HG03139 (cell line): ENCODE measurements around the gene ITM2B.

Source experiments
- ATAC-seq: cut with Tn5 transposase; IDR thresholded peaks from one replicate; pipeline ENCODE4 v1.9.1; 2021; ENCODE audit not compliant: unreplicated experiment

ITM2B gene

GRCh38 chr13:48303359-48304142, 70.5 kb downstream of the ITM2B start, which contains the start of gene RB1:
TSS of gene RB1 (plus strand) at chr13:48303751. CDS start at chr13:48303913, 162 bp downstream.
- ATAC-seq, result peak; percentile 61

DNA sequence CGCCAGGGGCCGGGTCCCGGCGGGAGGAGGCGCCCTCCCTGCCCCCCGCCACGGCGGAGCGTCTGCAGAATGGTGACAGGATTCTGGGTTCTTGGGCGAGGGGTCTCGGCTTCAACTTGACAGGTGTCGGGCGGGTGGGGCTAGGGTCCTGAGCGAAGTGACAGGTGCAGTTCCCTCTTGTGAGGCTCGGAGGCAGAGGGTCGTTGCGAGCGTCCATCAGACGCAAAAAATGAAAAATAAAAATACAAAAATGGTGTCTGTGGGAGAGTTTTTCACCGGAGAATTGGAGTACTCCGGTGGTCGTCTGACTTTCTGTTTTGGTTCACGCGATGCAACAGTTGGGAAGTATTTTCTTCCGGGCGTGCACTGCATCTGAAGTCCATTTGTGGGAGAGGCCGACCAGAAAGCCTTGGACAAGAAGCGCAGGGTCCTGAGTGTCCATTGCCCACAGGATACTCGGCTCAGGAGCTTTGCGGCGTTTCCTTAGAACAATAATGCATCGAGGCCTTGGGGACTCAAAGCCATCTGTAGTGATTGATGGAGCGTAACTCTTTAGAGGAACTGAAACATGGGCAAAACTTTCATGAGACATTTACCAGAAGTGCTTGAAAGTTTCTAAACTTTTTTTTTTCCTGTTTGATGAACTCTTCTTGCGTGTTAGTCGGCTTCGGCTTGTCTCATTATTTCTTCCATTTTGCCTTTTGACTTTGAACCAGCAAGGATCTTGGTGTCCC, 71.3 kb downstream of the ITM2B start:
- ATAC-seq, result peak; percentile 74

DNA sequence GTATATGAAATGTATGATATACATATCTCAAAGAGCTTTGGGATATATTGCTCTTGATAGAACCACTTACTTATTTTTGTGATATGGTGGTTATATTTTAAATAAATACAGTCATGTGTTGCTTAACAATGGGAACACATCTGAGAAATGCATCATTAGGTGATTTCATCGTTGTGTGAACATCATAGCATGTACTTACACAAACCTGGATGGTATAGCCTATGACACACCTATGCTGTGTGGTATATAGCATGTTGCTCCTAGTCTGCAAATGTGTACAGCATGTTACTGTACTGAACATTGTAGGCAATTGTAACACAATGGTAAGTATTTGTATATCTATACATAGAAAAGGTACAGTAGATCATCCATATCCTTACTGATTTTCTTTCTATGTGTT, 78.2 kb downstream of the ITM2B start:
- ATAC-seq, result no peak

GRCh38 chr13:48315969-48316650, 83.1 kb downstream of the ITM2B start:
- ATAC-seq, result no peak

GRCh38 chr13:48316826-48317510, 84.0 kb downstream of the ITM2B start:
- no peak for ATAC-seq

DNA sequence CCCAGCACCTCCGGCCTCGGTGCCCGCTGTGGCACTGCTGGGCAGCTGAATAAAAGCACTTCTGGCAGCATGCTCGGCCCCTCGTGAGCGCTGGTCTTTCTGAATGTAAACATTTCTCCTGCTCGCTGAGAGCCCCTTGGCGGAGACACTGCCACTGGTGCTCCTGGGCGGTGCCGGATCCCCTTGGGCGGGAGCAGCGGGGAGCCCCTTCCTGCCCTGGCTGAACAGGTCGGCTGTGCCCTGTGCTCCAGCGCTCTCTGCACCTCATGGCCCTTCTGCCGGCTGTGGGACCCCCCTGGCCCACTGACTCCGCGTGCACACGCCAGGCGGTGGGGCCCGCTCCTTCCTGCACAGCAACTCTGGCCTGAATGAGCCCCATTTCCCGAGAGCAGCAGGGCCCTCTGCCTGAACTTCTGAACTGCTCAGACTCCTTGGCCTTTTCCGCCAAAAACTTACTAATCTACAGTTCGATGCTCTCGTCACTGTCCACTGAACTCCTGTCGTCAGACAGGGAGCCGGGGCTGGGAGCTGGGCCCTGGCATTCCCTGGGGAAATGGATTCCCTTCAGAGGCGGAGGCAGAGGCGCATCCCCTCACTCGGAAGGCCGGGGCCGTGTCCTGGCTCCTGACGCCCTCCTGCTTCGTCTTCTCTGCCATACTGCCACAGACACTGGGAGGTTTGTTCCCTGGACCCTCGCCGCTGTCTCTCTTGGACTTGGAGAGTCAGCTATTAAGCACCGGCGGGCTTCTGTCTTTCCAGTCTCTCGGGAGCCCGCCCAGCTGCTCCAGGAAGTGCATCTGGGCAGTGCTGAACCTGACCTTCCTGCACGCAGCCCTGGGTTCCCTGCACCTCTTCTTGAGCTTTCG, 84.7 kb downstream of the ITM2B start:
- ATAC-seq, result no peak

- no peak for ATAC-seq
Observed at GRCh38 chr13:48318377-48318811, 85.4 kb downstream of the ITM2B start.

- no peak for ATAC-seq
Observed at GRCh38 chr13:48318821-48319511, 86.0 kb downstream of the ITM2B start.
